Neuron (in vitro differentiated cells): ENCODE data around the gene LGALS4.
"Not testable (repeated sequence)": the region's sequence is repeated elsewhere in the genome, so short reads cannot be mapped to it uniquely, and the experiment has no call there.

Source experiments
- H2AFZ ChIP-seq: one replicate; pipeline ENCODE4 v1.6.1; 2013; ENCODE audit warnings: low read depth, mild to moderate bottlenecking, inconsistent platforms, low read length, moderate library complexity
- H3K27me3 ChIP-seq: one replicate; pipeline ENCODE4 v1.6.1; 2013; ENCODE audit warnings: low read length; ENCODE audit not compliant: insufficient read depth
- H3K36me3 ChIP-seq: one replicate; pipeline ENCODE4 v1.6.1; 2013; ENCODE audit warnings: low read length; ENCODE audit not compliant: insufficient read depth
- H3K4me1 ChIP-seq: one replicate; pipeline ENCODE4 v1.6.1; 2013; ENCODE audit warnings: low read length; ENCODE audit not compliant: insufficient read depth
- H3K4me3 ChIP-seq: 2 replicates; pipeline ENCODE4 v1.5.1; 2013; ENCODE audit warnings: mild to moderate bottlenecking, low read length, moderate library complexity
- H3K9me3 ChIP-seq: one replicate; pipeline ENCODE4 v1.6.1; 2013; ENCODE audit warnings: low read length

LGALS4 gene

GRCh38 chr19:38774181-38774950, 38.4 kb downstream of the LGALS4 start:
- no peak overlapping the region for H2AFZ ChIP-seq
- no peak overlapping the region for H3K4me3 ChIP-seq
- H3K4me1 ChIP-seq = no peaks in the 10 kb centered on the region
- H3K36me3 ChIP-seq = no peaks in the 10 kb centered on the region
- H3K9me3 ChIP-seq = peaks cover 2% of the 10 kb centered on the region
- no peaks in the 10 kb centered on the region for H3K27me3 ChIP-seq

- Histone ChIP-seq H3K36me3 (no peaks in the 10 kb centered on the region), H3K4me1 (no peaks in the 10 kb centered on the region), H2AFZ (no peak within 1 kb of the TSS), H3K27me3 (no peaks in the 10 kb centered on the region), H3K4me3 (no peak within 1 kb of the TSS), H3K9me3 (peaks cover 4% of the 10 kb centered on the region)
These were observed 39.1 kb downstream of the LGALS4 start, which contains the start of gene LGALS7 for GRCh38 chr19:38773469-38774177. TSS of gene LGALS7 (minus strand) at chr19:38773517. CDS start at chr19:38773492, 25 bp downstream.

- H3K9me3 ChIP-seq, H3K4me3 ChIP-seq, H2AFZ ChIP-seq, H3K36me3 ChIP-seq, H3K27me3 ChIP-seq, H3K4me1 ChIP-seq: not testable (repeated sequence)
These were observed 41.2 kb downstream of the LGALS4 start for GRCh38 chr19:38771569-38771968.

- H2AFZ ChIP-seq, H3K36me3 ChIP-seq, H3K4me1 ChIP-seq, H3K4me3 ChIP-seq, H3K9me3 ChIP-seq, H3K27me3 ChIP-seq: not testable (repeated sequence)
These were observed 41.8 kb downstream of the LGALS4 start for GRCh38 chr19:38770949-38771275.

GRCh38 chr19:38770228-38770948, 42.4 kb downstream of the LGALS4 start:
- H3K4me3 ChIP-seq, H3K9me3 ChIP-seq, H3K4me1 ChIP-seq, H3K27me3 ChIP-seq, H3K36me3 ChIP-seq, H2AFZ ChIP-seq: not testable (repeated sequence)

- H3K4me3 ChIP-seq = no peak overlapping the region
- no peaks in the 10 kb centered on the region for H3K27me3 ChIP-seq
- H3K9me3 ChIP-seq = peaks cover 5% of the 10 kb centered on the region
- H3K4me1 ChIP-seq = no peaks in the 10 kb centered on the region
- H3K36me3 ChIP-seq = no peaks in the 10 kb centered on the region
- H2AFZ ChIP-seq = no peak overlapping the region
These were observed 43.0 kb downstream of the LGALS4 start for GRCh38 chr19:38769635-38770211.

- Histone ChIP-seq H3K36me3 (no peaks in the 10 kb centered on the region), H3K9me3 (peaks cover 5% of the 10 kb centered on the region), H2AFZ (no peak overlapping the region), H3K4me1 (no peaks in the 10 kb centered on the region), H3K4me3 (no peak overlapping the region), H3K27me3 (no peaks in the 10 kb centered on the region)
These were observed 46.3 kb downstream of the LGALS4 start for GRCh38 chr19:38766276-38767047.

GRCh38 chr19:38765214-38765613, 47.5 kb downstream of the LGALS4 start:
- H3K4me1 ChIP-seq = no peaks in the 10 kb centered on the region
- no peak overlapping the region for H3K4me3 ChIP-seq
- H3K9me3 ChIP-seq = peaks cover 5% of the 10 kb centered on the region
- H3K27me3 ChIP-seq = no peaks in the 10 kb centered on the region
- no peak overlapping the region for H2AFZ ChIP-seq
- no peaks in the 10 kb centered on the region for H3K36me3 ChIP-seq

GRCh38 chr19:38763795-38764220, 48.9 kb downstream of the LGALS4 start:
- peaks cover 2% of the 10 kb centered on the region for H3K9me3 ChIP-seq
- no peak overlapping the region for H2AFZ ChIP-seq
- no peaks in the 10 kb centered on the region for H3K27me3 ChIP-seq
- no peaks in the 10 kb centered on the region for H3K36me3 ChIP-seq
- no peaks in the 10 kb centered on the region for H3K4me1 ChIP-seq
- no peak overlapping the region for H3K4me3 ChIP-seq

GRCh38 chr19:38761884-38762389, 50.8 kb downstream of the LGALS4 start:
- H3K27me3 ChIP-seq, H3K4me3 ChIP-seq, H3K36me3 ChIP-seq, H2AFZ ChIP-seq, H3K9me3 ChIP-seq, H3K4me1 ChIP-seq: not testable (repeated sequence)

- not testable (repeated sequence) for H3K36me3 ChIP-seq, H3K4me3 ChIP-seq, H3K27me3 ChIP-seq, H3K4me1 ChIP-seq, H3K9me3 ChIP-seq, H2AFZ ChIP-seq
These were observed 51.8 kb downstream of the LGALS4 start for GRCh38 chr19:38760805-38761517.

GRCh38 chr19:38759590-38760003, 53.1 kb downstream of the LGALS4 start:
- Histone ChIP-seq H3K4me3 (no peak overlapping the region), H3K36me3 (no peaks in the 10 kb centered on the region), H3K4me1 (no peaks in the 10 kb centered on the region), H3K27me3 (no peaks in the 10 kb centered on the region), H2AFZ (no peak overlapping the region), H3K9me3 (no peaks in the 10 kb centered on the region)
